PC-9 (cell line): Measurements from ENCODE around the gene PRPSAP2. TPM values are rescaled to one million over a fixed set of nuclear protein-coding genes. Genes with fewer than 3 reads are reported as not detected.

Experiments used
- BruUV-seq: library from RNA; stranded (reverse); fragments of 400-500 nt; replicated peaks from 2 replicates; lab custom pipeline; 2021; lab: Mats Ljungman, UMichigan
- CTCF ChIA-PET: fragments of 300-600 bp; sonication (Branson Sonifier 250); formaldehyde crosslinking; loops from one replicate; lab custom pipeline; 2022; ENCODE audit warnings: antibody characterized with exemption; lab: Charles Lee
- POLR2A ChIA-PET: fragments of 300-600 bp; sonication (Branson Sonifier 250); formaldehyde crosslinking; loops from one replicate; lab custom pipeline; 2022; ENCODE audit warnings: antibody characterized with exemption; ENCODE audit not compliant: unreplicated experiment; lab: Charles Lee
- DNase-seq, 2 experiments: peaks; one replicate each; pipeline versions ENCODE4 v3.0.0 to v3.0.0-alpha.2; 2015 to 2022; ENCODE audit warnings: mixed read lengths in 1 of 2
- H2AFZ ChIP-seq: fragments of 200-600 bp; sonication (generic); 2 replicates; pipeline ENCODE4 v1.8.1; 2017; ENCODE audit warnings: antibody characterized with exemption
- H3F3A ChIP-seq: fragments of 200-600 bp; sonication (generic); 2 replicates; pipeline ENCODE4 v1.8.1; 2017; ENCODE audit warnings: antibody characterized with exemption, mild to moderate bottlenecking, low read depth; ENCODE audit not compliant: insufficient read depth
- H3K27ac ChIP-seq: fragments of 200-600 bp; sonication (generic); 2 replicates; pipeline ENCODE4 v1.6.1; 2016; ENCODE audit warnings: mixed run types
- H3K27me3 ChIP-seq: fragments of 200-600 bp; sonication (generic); 2 replicates; pipeline ENCODE4 v1.6.1; 2016; ENCODE audit warnings: low read depth, mixed run types; ENCODE audit not compliant: insufficient read depth
- H3K36me3 ChIP-seq: fragments of 200-600 bp; sonication (generic); 2 replicates; pipeline ENCODE4 v1.6.1; 2016; ENCODE audit warnings: low read depth, mixed run types
- H3K4me1 ChIP-seq: fragments of 200-600 bp; sonication (generic); replicated peaks from 2 replicates; pipeline ENCODE4 v1.6.1; 2016; ENCODE audit warnings: mixed run types; ENCODE audit not compliant: insufficient read depth
- H3K4me2 ChIP-seq: fragments of 200-600 bp; sonication (generic); 2 replicates; pipeline ENCODE4 v1.6.1; 2017; ENCODE audit warnings: mixed run types
- H3K4me3 ChIP-seq: fragments of 200-600 bp; sonication (generic); 2 replicates; pipeline ENCODE4 v1.6.1; 2016; ENCODE audit warnings: mixed run types
- H3K79me2 ChIP-seq: fragments of 200-600 bp; sonication (generic); 2 replicates; pipeline ENCODE4 v1.6.1; 2017; ENCODE audit warnings: low read depth, mixed run types
- H3K9me2 ChIP-seq: fragments of 200-600 bp; sonication (generic); 2 replicates; pipeline ENCODE4 v1.8.1; 2017; ENCODE audit warnings: mild to moderate bottlenecking; ENCODE audit not compliant: insufficient read depth
- H3K9me3 ChIP-seq: fragments of 200-600 bp; sonication (generic); 2 replicates; pipeline ENCODE4 v1.8.1; 2016; ENCODE audit warnings: low read depth; ENCODE audit not compliant: insufficient read depth
- H4K20me1 ChIP-seq: fragments of 200-600 bp; sonication (generic); 2 replicates; pipeline ENCODE4 v1.8.1; 2017; ENCODE audit not compliant: insufficient read depth
- CTCF ChIP-seq: fragments of 200-600 bp; sonication (generic); conservative IDR thresholded peaks from 2 replicates; pipeline ENCODE4 v1.6.1; 2017; ENCODE audit warnings: mixed run types, antibody characterized with exemption, mild to moderate bottlenecking, moderate library complexity
- EZH2 ChIP-seq: fragments of 200-600 bp; sonication (generic); IDR thresholded peaks from 2 replicates; pipeline ENCODE4 v1.8.0; 2017; ENCODE audit warnings: antibody characterized with exemption, low read depth
- intact Hi-C: fragments of 100-400 bp; cut with micrococcal nuclease; formaldehyde crosslinking; loops from one replicate; pipeline ENCODE4 v1.10.0; 2022; ENCODE audit not compliant: unreplicated experiment
- total RNA-seq: library from RNA; stranded (reverse); gene quantifications from 2 replicates; pipeline ENCODE4 v1.2.3, GENCODE V29; 2021

The PRPSAP2 gene
- total RNA-seq, 1 experiment from 2014 or later, result 50.0 TPM

GRCh38 chr17:18978655-18979054 is 120.7 kb downstream of the PRPSAP2 start:
- Histone ChIP-seq H3K27me3 (no peaks in the 10 kb centered on the region), H3K79me2 (no peaks in the 10 kb centered on the region), H3K4me2 (no peak overlapping the region), H2AFZ (no peak overlapping the region), H4K20me1 (peaks cover 9% of the 10 kb centered on the region), H3F3A (peaks cover 10% of the 10 kb centered on the region; the same call in 1 of the 2 replicates), H3K9me3 (no peaks in the 10 kb centered on the region), H3K36me3 (peaks cover 11% of the 10 kb centered on the region; the same call in 1 of the 2 replicates), H3K9me2 (no peaks in the 10 kb centered on the region), H3K27ac (no peak overlapping the region), H3K4me3 (no peak overlapping the region), H3K4me1 (peaks cover 12% of the 10 kb centered on the region)
- BruUV-seq, result no TSS peak
- ChIA-PET POLR2A (no interaction called here), CTCF (no interaction called here)
- no peak for DNase-seq
- intact Hi-C loops, result no loop called here
- no peak for TF ChIP-seq EZH2
- TF ChIP-seq CTCF, result no peak

Other genes with a start within 250 kb of the PRPSAP2 start
- not detected in 2 replicates for gene TBC1D28, start 213.7 kb upstream of the PRPSAP2 start, total RNA-seq
- gene FOXO3B, start 175.8 kb upstream of the PRPSAP2 start, total RNA-seq, result 6.2 and 8.3 TPM in 2 replicates
- gene FBXW10, start 114.1 kb upstream of the PRPSAP2 start, total RNA-seq, result 5.3 and 6.1 TPM in 2 replicates
- 56.4 and 79.1 TPM in 2 replicates for gene TVP23B, start 76.9 kb upstream of the PRPSAP2 start, total RNA-seq
- 0.08 and 0.17 TPM in 2 replicates for gene SLC5A10, start 94.0 kb downstream of the PRPSAP2 start, total RNA-seq
- gene FAM83G, start 146.6 kb downstream of the PRPSAP2 start, total RNA-seq, result 30.2 and 30.4 TPM in 2 replicates
- gene GRAP, start 188.8 kb downstream of the PRPSAP2 start, total RNA-seq, result 0.48 and 0.93 TPM in 2 replicates